ENCODE data around the gene PCTP.

Gene PCTP

DNA sequence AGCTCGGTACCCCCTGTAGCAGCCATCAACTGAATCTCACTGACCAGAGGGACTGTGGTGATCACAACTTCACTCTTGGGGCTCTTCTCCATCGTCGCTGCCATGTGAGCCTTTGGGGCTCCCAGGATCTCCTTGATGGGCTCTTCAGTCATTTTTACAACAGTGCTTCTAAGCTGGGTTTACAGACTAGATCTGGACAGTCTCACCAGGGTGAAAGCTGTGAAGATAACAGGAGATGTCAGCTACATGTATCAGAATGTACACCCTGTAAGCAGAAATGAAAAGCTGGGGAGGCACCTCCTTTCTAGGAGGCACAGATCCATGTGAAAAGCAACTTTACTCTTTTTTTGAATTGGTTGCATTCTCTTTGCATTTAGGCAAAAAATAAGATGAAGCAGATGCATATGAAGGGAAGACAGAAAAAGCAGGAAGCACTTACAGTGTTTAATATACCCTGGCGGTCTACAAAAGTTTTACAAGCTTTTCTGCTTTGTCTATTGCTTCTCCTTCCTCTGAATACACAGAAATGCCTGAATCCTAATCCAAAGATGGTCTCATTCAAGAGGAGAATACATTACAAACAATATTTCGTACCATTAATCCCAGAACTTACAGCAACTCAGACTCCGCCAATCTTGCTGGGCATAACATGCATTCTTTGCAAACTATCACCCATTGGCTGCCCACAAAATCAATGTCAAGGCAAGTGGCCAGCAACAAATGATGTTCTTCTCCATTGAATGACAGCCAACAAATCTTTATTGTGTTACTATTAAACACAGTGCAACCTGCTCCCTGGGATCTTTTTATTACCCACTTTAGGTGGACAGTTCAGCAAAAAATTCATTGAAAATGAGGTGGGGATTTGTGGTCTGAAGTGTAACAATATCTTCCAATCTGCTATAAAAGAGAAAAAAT lies 29.7 kb upstream of the PCTP start:
- no peak for TF ChIP-seq GATA2 (IDR thresholded peaks at IDR 0.05; ENCODE audit: low read depth, low read length)
- no peak for TF ChIP-seq GATA3 (IDR thresholded peaks at IDR 0.05; ENCODE audit: low read depth, low read length)

- TF ChIP-seq GATA2 (IDR thresholded peaks at IDR 0.05; ENCODE audit: low read depth, low read length) (no peak), GATA3 (IDR thresholded peaks at IDR 0.05; ENCODE audit: low read depth, low read length) (no peak)
These were observed 28.7 kb upstream of the PCTP start for GRCh38 chr17:55722016-55722736.

- peak; percentile 46; the same call in 1 of the 2 replicates for TF ChIP-seq GATA2 (IDR thresholded peaks at IDR 0.05; ENCODE audit: low read depth, low read length)
- peak; percentile 46; the same call in 1 of the 2 replicates for TF ChIP-seq GATA3 (IDR thresholded peaks at IDR 0.05; ENCODE audit: low read depth, low read length)
These were observed 27.9 kb upstream of the PCTP start, which contains the start of gene TMEM100 for GRCh38 chr17:55722742-55723487. Gene TMEM100, minus strand, starts transcription at chr17:55722864. Its CDS starts 1,794 bp downstream, at chr17:55721070.

DNA sequence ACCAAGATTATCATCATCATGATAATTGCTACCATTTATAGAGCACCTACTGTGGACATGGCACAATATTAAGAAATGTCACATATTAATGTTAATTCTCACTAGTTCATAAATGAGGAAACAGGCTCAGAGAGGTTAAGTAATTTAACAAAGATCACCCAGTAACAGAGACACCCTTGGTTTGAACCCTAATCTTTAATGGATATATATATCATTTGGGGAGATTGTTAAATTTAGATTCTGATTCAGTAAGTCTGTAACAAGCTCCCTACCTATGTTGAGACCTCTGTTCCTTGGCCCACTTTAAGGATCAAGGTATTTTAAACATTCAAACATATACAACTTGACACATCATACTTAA lies 27.4 kb upstream of the PCTP start:
- TF ChIP-seq GATA2 (IDR thresholded peaks at IDR 0.05; ENCODE audit: low read depth, low read length): no peak
- TF ChIP-seq GATA3 (IDR thresholded peaks at IDR 0.05; ENCODE audit: low read depth, low read length): no peak

DNA sequence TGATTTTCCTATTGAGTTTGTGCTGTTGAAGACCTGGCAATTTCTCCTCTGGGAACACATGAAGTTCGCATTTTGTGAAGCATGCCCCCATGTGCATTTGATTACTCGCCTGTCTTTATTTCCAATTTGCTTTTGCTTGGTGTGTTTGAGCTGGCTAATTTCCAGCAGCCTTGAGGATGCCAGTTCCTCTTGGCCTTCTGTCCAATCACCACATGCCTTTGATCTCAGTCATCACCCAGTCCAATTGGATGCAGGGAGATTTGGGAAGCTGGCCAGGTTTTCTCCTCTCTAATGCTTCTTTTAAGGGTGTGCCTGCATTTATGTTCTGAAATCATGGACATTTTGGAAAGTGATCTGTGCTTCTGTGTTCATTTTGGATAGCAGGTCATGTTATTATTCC lies 24.4 kb upstream of the PCTP start:
- TF ChIP-seq GATA3 (IDR thresholded peaks at IDR 0.05; ENCODE audit: low read depth, low read length) (no peak), GATA2 (IDR thresholded peaks at IDR 0.05; ENCODE audit: low read depth, low read length) (no peak)

DNA sequence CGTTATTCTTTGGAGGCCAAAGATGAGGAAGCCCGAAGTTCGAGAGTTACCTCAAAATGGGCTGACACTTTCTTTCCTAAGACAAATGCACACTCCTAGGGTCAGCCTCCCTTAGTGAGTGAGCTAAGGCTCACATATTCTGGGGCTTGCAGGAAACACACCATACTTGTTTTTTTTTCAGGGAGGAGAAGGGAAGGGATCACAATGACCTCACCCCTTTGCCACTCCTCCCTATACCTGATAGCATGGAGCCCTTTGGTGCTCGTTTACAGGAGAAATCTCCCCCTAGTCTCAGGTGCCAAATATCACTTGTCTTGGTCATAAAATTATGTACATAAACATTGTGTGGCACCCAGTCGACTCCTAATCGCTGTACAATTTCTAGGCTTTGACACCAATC lies 23.6 kb upstream of the PCTP start:
- TF ChIP-seq GATA2 (IDR thresholded peaks at IDR 0.05; ENCODE audit: low read depth, low read length) (no peak), GATA3 (IDR thresholded peaks at IDR 0.05; ENCODE audit: low read depth, low read length) (no peak)

- no peak for TF ChIP-seq GATA2 (IDR thresholded peaks at IDR 0.05; ENCODE audit: low read depth, low read length)
- TF ChIP-seq GATA3 (IDR thresholded peaks at IDR 0.05; ENCODE audit: low read depth, low read length): no peak
These were observed 22.9 kb upstream of the PCTP start for GRCh38 chr17:55727920-55728319.

GRCh38 chr17:55728361-55728760 lies 22.5 kb upstream of the PCTP start:
- TF ChIP-seq GATA3 (IDR thresholded peaks at IDR 0.05; ENCODE audit: low read depth, low read length) (no peak), GATA2 (IDR thresholded peaks at IDR 0.05; ENCODE audit: low read depth, low read length) (no peak)

GRCh38 chr17:55728833-55729232 lies 22.0 kb upstream of the PCTP start:
- TF ChIP-seq GATA2 (IDR thresholded peaks at IDR 0.05; ENCODE audit: low read depth, low read length) (no peak), GATA3 (IDR thresholded peaks at IDR 0.05; ENCODE audit: low read depth, low read length) (no peak)

DNA sequence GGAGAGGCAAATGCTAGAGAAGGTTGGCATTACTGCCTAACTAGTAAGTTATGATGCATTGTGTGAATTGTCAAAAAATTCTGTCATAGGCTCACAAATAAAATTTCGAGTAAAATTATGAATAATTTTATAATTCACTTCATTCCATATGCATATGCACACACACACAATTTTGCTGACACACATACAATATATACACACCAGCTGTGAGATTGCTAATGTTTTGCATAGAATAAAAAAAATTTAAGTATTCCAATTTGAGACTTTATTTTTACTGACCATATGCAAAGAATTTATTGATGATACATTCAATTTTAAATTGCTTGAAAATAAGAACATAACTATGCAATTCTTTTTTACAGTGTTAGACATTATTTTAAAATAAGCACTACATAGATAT lies 21.4 kb upstream of the PCTP start:
- TF ChIP-seq GATA2 (IDR thresholded peaks at IDR 0.05; ENCODE audit: low read depth, low read length) (no peak), GATA3 (IDR thresholded peaks at IDR 0.05; ENCODE audit: low read depth, low read length) (no peak)

GRCh38 chr17:55730380-55730779 lies 20.5 kb upstream of the PCTP start:
- TF ChIP-seq GATA3 (IDR thresholded peaks at IDR 0.05; ENCODE audit: low read depth, low read length) (no peak), GATA2 (IDR thresholded peaks at IDR 0.05; ENCODE audit: low read depth, low read length) (no peak)

DNA sequence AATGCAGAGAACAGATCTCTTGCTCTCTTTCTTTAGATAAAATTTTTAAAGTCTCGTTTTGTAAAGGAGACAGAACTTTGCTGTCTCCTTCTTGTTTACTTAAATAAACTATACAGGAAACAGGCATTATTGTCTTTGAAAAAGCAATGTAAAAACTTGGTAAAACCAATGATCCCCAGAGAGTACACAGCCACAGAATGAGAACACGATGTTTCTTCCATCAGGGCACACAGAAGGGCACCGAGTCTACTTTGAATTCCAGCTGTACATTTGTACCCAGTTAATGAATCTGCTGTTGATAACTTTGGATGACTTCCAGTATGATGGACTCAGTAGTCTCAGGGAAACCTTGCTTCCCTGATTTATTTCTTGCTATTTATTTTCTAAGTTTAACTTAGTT lies 20.0 kb upstream of the PCTP start:
- TF ChIP-seq GATA2 (IDR thresholded peaks at IDR 0.05; ENCODE audit: low read depth, low read length): no peak
- no peak for TF ChIP-seq GATA3 (IDR thresholded peaks at IDR 0.05; ENCODE audit: low read depth, low read length)

- TF ChIP-seq GATA2 (IDR thresholded peaks at IDR 0.05; ENCODE audit: low read depth, low read length) (no peak), GATA3 (IDR thresholded peaks at IDR 0.05; ENCODE audit: low read depth, low read length) (no peak)
These were observed 19.1 kb upstream of the PCTP start for GRCh38 chr17:55731586-55732250.
